Ovary (tissue), 3 donors: ENCODE results near the gene CHN1.

ENCODE experiments used
- CTCF ChIP-seq, 3 donors: fragments of 450-650 bp in 2 of 3; fragments of 200-600 bp in 1 of 3; IDR thresholded peaks; one replicate each; pipeline versions ENCODE4 v1.5.1 to v1.8.0; 2016 to 2022; ENCODE audit warnings: antibody characterized with exemption in 3 of 3, mild to moderate bottlenecking in 1 of 3
- POLR2A ChIP-seq: fragments of 450-650 bp; IDR thresholded peaks from one replicate; pipeline ENCODE4 v1.6.1; 2017; ENCODE audit warnings: antibody characterized with exemption, mild to moderate bottlenecking, moderate library complexity
- donor health status: DM: no; HTN: no; CAD: no.

GRCh38 chr2:174870787-174871186, 134.4 kb downstream of the CHN1 start:
- TF ChIP-seq CTCF (IDR thresholded peaks at IDR 0.05) (no peak), POLR2A (no peak)
